ENCODE measurements around the gene PCDHGA1. TPM values are rescaled to one million over a fixed set of nuclear protein-coding genes. Genes with fewer than 3 reads are reported as not detected.
"Not testable (repeated sequence)": the region's sequence is repeated elsewhere in the genome, so short reads cannot be mapped to it uniquely, and the experiment has no call there.

Gene PCDHGA1
- polyA plus RNA-seq, 1 experiment, result 2.2 TPM

- H3K4me3 ChIP-seq (ENCODE audit: low read depth, low read length), result no peak overlapping the region
- no peak for DNase-seq (ENCODE audit: low read depth, low spot score)
- H3K27me3 ChIP-seq (ENCODE audit: control insufficient read depth, insufficient read depth, low read length), result peaks cover 6% of the 10 kb centered on the region
- ChIA-PET CTCF (interaction anchor here (0.7 to 4.5 kb wide), 7 partner anchors 11 to 224 kb away, joined by 3 to 18 read pairs (median 5); partner anchors contain the start of gene PCDHGA1), POLR2A (no interaction called here)
- no peak overlapping the region for H3K27ac ChIP-seq (ENCODE audit: low read depth, low read length)
- H3K9me3 ChIP-seq (ENCODE audit: control insufficient read depth, insufficient read depth, low read length), result peaks cover 55% of the 10 kb centered on the region
- no peak for TF ChIP-seq CTCF (IDR thresholded peaks at IDR 0.05; ENCODE audit: low read depth, low read length)
Measured at GRCh38 chr5:141342773-141343172, 12.5 kb downstream of the PCDHGA1 start.

- no peak within 1 kb of the TSS for H3K27ac ChIP-seq (ENCODE audit: low read depth, low read length)
- DNase-seq (ENCODE audit: low read depth, low spot score), result no peak
- H3K27me3 ChIP-seq (ENCODE audit: control insufficient read depth, insufficient read depth, low read length), result peaks cover 6% of the 10 kb centered on the region
- no peak; the same call in 1 of the 2 replicates for TF ChIP-seq CTCF (IDR thresholded peaks at IDR 0.05; ENCODE audit: low read depth, low read length)
- POLR2A ChIA-PET, result no interaction called here
- peak within 1 kb of the TSS; percentile 3 for H3K4me3 ChIP-seq (ENCODE audit: low read depth, low read length)
- peaks cover 55% of the 10 kb centered on the region for H3K9me3 ChIP-seq (ENCODE audit: control insufficient read depth, insufficient read depth, low read length)
- CTCF ChIA-PET, result interaction anchor here (0.7 to 4.5 kb wide), 8 partner anchors 10 to 224 kb away, joined by 3 to 18 read pairs (median 4); partner anchors contain the start of gene PCDHGA1
Measured at GRCh38 chr5:141343242-141343952, 13.1 kb downstream of the PCDHGA1 start, which contains the start of gene PCDHGA3. Gene PCDHGA3 (plus strand): TSS chr5:141343829. CDS start chr5:141344034, 205 bp downstream.

- no peak overlapping the region for H3K27ac ChIP-seq (ENCODE audit: low read depth, low read length)
- peaks cover 6% of the 10 kb centered on the region for H3K27me3 ChIP-seq (ENCODE audit: control insufficient read depth, insufficient read depth, low read length)
- CTCF ChIA-PET, result interaction anchor here (0.6 to 4.5 kb wide), 8 partner anchors 14 to 223 kb away, joined by 3 to 18 read pairs (median 4); partner anchors contain the start of gene PCDHGA1
- peak overlapping the region; percentile 3 for H3K4me3 ChIP-seq (ENCODE audit: low read depth, low read length)
- TF ChIP-seq CTCF (IDR thresholded peaks at IDR 0.05; ENCODE audit: low read depth, low read length), result no peak
- DNase-seq (ENCODE audit: low read depth, low spot score), result no peak
- peaks cover 49% of the 10 kb centered on the region for H3K9me3 ChIP-seq (ENCODE audit: control insufficient read depth, insufficient read depth, low read length)
- POLR2A ChIA-PET, result no interaction called here
Measured at GRCh38 chr5:141343953-141344463, 13.7 kb downstream of the PCDHGA1 start.

GRCh38 chr5:141345327-141345726 lies 15.0 kb downstream of the PCDHGA1 start:
- Histone ChIP-seq H3K27me3 (ENCODE audit: control insufficient read depth, insufficient read depth, low read length) (peaks cover 2% of the 10 kb centered on the region), H3K9me3 (ENCODE audit: control insufficient read depth, insufficient read depth, low read length) (peaks cover 42% of the 10 kb centered on the region), H3K4me3 (ENCODE audit: low read depth, low read length) (no peak overlapping the region), H3K27ac (ENCODE audit: low read depth, low read length) (no peak overlapping the region)
- ChIA-PET CTCF (no interaction called here), POLR2A (no interaction called here)
- TF ChIP-seq CTCF (IDR thresholded peaks at IDR 0.05; ENCODE audit: low read depth, low read length), result no peak
- no peak for DNase-seq (ENCODE audit: low read depth, low spot score)

GRCh38 chr5:141346017-141346416 lies 15.7 kb downstream of the PCDHGA1 start:
- peaks cover 41% of the 10 kb centered on the region for H3K9me3 ChIP-seq (ENCODE audit: control insufficient read depth, insufficient read depth, low read length)
- POLR2A ChIA-PET; H3K27ac ChIP-seq (ENCODE audit: low read depth, low read length); H3K4me3 ChIP-seq (ENCODE audit: low read depth, low read length); DNase-seq (ENCODE audit: low read depth, low spot score); H3K27me3 ChIP-seq (ENCODE audit: control insufficient read depth, insufficient read depth, low read length): not testable (repeated sequence)
- CTCF ChIA-PET, result interaction anchor here (1.5 to 5.8 kb wide), 2 partner anchors 7 to 217 kb away, joined by 3 to 46 read pairs; partner anchors contain the start of gene PCDHGA2

Measured in AG04450 (cell line).